Stomach (tissue), 4 donors: ENCODE data around the gene NTHL1.
"Not testable (repeated sequence)": the region's sequence is repeated elsewhere in the genome, so short reads cannot be mapped to it uniquely, and the experiment has no call there.

ENCODE experiments used
- POLR2A ChIP-seq, 4 donors: fragments of 450-650 bp; IDR thresholded peaks; one replicate each; pipeline ENCODE4 v1.6.1; 2016; ENCODE audit warnings: antibody characterized with exemption in 4 of 4, control low read depth in 2 of 4, mild to moderate bottlenecking in 1 of 4, moderate library complexity in 1 of 4
- POLR2AphosphoS5 ChIP-seq, 3 donors: sonication (generic); formaldehyde crosslinking; IDR thresholded peaks; one replicate each; pipeline ENCODE4 v1.6.1; 2016; ENCODE audit warnings: antibody characterized with exemption in 3 of 3

GRCh38 chr16:2033909-2034695, 13.5 kb downstream of the NTHL1 start:
- not testable (repeated sequence) for TF ChIP-seq POLR2AphosphoS5, POLR2A (IDR thresholded peaks at IDR 0.05)
